HG02885 (cell line): ENCODE results near the gene NUAK1.

Experiments used
- ATAC-seq: cut with Tn5 transposase; IDR thresholded peaks from one replicate; pipeline ENCODE4 v1.9.1; 2021; ENCODE audit warnings: mild to moderate bottlenecking; ENCODE audit not compliant: unreplicated experiment, poor library complexity

The NUAK1 gene

GRCh38 chr12:106088811-106089485 is 49.8 kb downstream of the NUAK1 start:
- no peak for ATAC-seq

- no peak for ATAC-seq
Measured at GRCh38 chr12:106088246-106088808, 50.4 kb downstream of the NUAK1 start.

GRCh38 chr12:106086696-106087095 is 52.1 kb downstream of the NUAK1 start:
- no peak for ATAC-seq

- no peak for ATAC-seq
Measured at GRCh38 chr12:106085213-106085612, 53.5 kb downstream of the NUAK1 start.

GRCh38 chr12:106084759-106085158 is 54.0 kb downstream of the NUAK1 start:
- ATAC-seq: no peak

GRCh38 chr12:106084014-106084671 is 54.6 kb downstream of the NUAK1 start:
- ATAC-seq: no peak

GRCh38 chr12:106082216-106083175 is 56.3 kb downstream of the NUAK1 start:
- ATAC-seq: no peak

- ATAC-seq: no peak
Measured at GRCh38 chr12:106081606-106082005, 57.1 kb downstream of the NUAK1 start.

- ATAC-seq: no peak
Measured at GRCh38 chr12:106080791-106081170, 58.0 kb downstream of the NUAK1 start.

- no peak for ATAC-seq
Measured at GRCh38 chr12:106080041-106080790, 58.5 kb downstream of the NUAK1 start.

GRCh38 chr12:106079148-106079738 is 59.5 kb downstream of the NUAK1 start:
- no peak for ATAC-seq

GRCh38 chr12:106078358-106079010 is 60.3 kb downstream of the NUAK1 start:
- no peak for ATAC-seq

GRCh38 chr12:106074706-106075392 is 63.9 kb downstream of the NUAK1 start:
- no peak for ATAC-seq

- no peak for ATAC-seq
Measured at GRCh38 chr12:106074361-106074705, 64.4 kb downstream of the NUAK1 start.

GRCh38 chr12:106073179-106073578 is 65.6 kb downstream of the NUAK1 start:
- ATAC-seq: no peak

- ATAC-seq: no peak
Measured at GRCh38 chr12:106072751-106073150, 66.0 kb downstream of the NUAK1 start.

- no peak for ATAC-seq
Measured at GRCh38 chr12:106071686-106072085, 67.1 kb downstream of the NUAK1 start.

- no peak for ATAC-seq
Measured at GRCh38 chr12:106070611-106071010, 68.1 kb downstream of the NUAK1 start.

- ATAC-seq: no peak
Measured at GRCh38 chr12:106070147-106070546, 68.6 kb downstream of the NUAK1 start.
